Left forelimb (tissue), 1 donor: ENCODE data around the gene HIF1AN.

Source experiments
- DNase-seq: peaks from one replicate; pipeline ENCODE4 v3.0.0-alpha.2; 2018; ENCODE audit warnings: low spot score

HIF1AN gene

GRCh38 chr10:100522107-100522801 lies 13.5 kb upstream of the HIF1AN start:
- no peak for DNase-seq

GRCh38 chr10:100522945-100523344 lies 12.8 kb upstream of the HIF1AN start:
- no peak for DNase-seq

GRCh38 chr10:100524206-100524605 lies 11.5 kb upstream of the HIF1AN start:
- no peak for DNase-seq

- no peak for DNase-seq
Observed at GRCh38 chr10:100524638-100525037, 11.1 kb upstream of the HIF1AN start.

- DNase-seq, result no peak
Observed at GRCh38 chr10:100528123-100528886, 7.4 kb upstream of the HIF1AN start.

GRCh38 chr10:100528921-100529474 lies 6.7 kb upstream of the HIF1AN start:
- no peak for DNase-seq

GRCh38 chr10:100529475-100530298 lies 6.1 kb upstream of the HIF1AN start, which contains the start of gene NDUFB8:
TSS of gene NDUFB8 (minus strand) at chr10:100529871. CDS start at chr10:100529851, 20 bp downstream.
- peak; percentile 92 for DNase-seq

- DNase-seq, result no peak
Observed at GRCh38 chr10:100531761-100532160, 4.0 kb upstream of the HIF1AN start.

- DNase-seq, result no peak
Observed at GRCh38 chr10:100534726-100535125, 1.0 kb upstream of the HIF1AN start.

- DNase-seq, result no peak
Observed at GRCh38 chr10:100535338-100535714, 417 bp upstream of the HIF1AN start.

GRCh38 chr10:100537475-100537874 lies 1.7 kb downstream of the HIF1AN start:
- DNase-seq, result no peak

- no peak for DNase-seq
Observed at GRCh38 chr10:100544950-100545349, 9.2 kb downstream of the HIF1AN start.

- DNase-seq, result no peak
Observed at GRCh38 chr10:100551196-100551595, 15.5 kb downstream of the HIF1AN start.

GRCh38 chr10:100551738-100552137 lies 16.0 kb downstream of the HIF1AN start:
- DNase-seq, result no peak

- DNase-seq, result no peak
Observed at GRCh38 chr10:100553929-100554328, 18.2 kb downstream of the HIF1AN start.

GRCh38 chr10:100554902-100555301 lies 19.2 kb downstream of the HIF1AN start:
- DNase-seq, result no peak

GRCh38 chr10:100560248-100560647 lies 24.5 kb downstream of the HIF1AN start:
- DNase-seq, result no peak

GRCh38 chr10:100561005-100561404 lies 25.3 kb downstream of the HIF1AN start:
- DNase-seq, result no peak

- DNase-seq, result no peak
Observed at GRCh38 chr10:100562008-100562672, 26.4 kb downstream of the HIF1AN start.

GRCh38 chr10:100565206-100565985 lies 29.7 kb downstream of the HIF1AN start:
- DNase-seq, result no peak

- DNase-seq, result no peak
Observed at GRCh38 chr10:100566561-100566960, 30.8 kb downstream of the HIF1AN start.
